Pancreas (tissue), 10 donors: ENCODE results near the gene KCNJ15. TPM values are rescaled to one million over a fixed set of nuclear protein-coding genes. Genes with fewer than 3 reads are reported as not detected.
A peak's percentile ranks its signal among the peaks of the same experiment; 100 is the strongest.

ENCODE experiments used
- ATAC-seq, 4 donors: fragments of 200-7000 bp; cut with Tn5 transposase; one replicate each; pipeline versions ENCODE4 v1.8.0 to v1.9.1; 2020; ENCODE audit warnings: mild to moderate bottlenecking in 4 of 4, moderate library complexity in 4 of 4
- DNase-seq, 6 donors: peaks; one replicate each; pipeline ENCODE4 v3.0.0-alpha.2; 2020
- FAIRE-seq: peaks from 2 replicates; lab custom pipeline; 2012; peaks lifted over from hg19 to GRCh38; lab: Jason Lieb, UNC
- H3K27ac ChIP-seq, 4 donors: fragments of 200-600 bp; sonication (generic); 1 replicate in 3 of 4; 2 replicates in 1 of 4; pipeline versions ENCODE4 v1.5.0 to v1.8.0; 2020
- H3K27me3 ChIP-seq, 4 donors: fragments of 200-600 bp; one replicate each; pipeline ENCODE4 v1.8.0; 2021
- H3K36me3 ChIP-seq, 3 donors: fragments of 200-600 bp; sonication (generic) in 1 of 3; one replicate each; pipeline versions ENCODE4 v1.5.0 to v1.8.0; 2020 to 2021
- H3K4me1 ChIP-seq, 3 donors: fragments of 200-600 bp; one replicate each; pipeline ENCODE4 v1.8.0; 2021
- H3K4me3 ChIP-seq, 4 donors: fragments of 200-600 bp; sonication (generic) in 2 of 4; one replicate each; pipeline versions ENCODE4 v1.5.0 to v1.8.0; 2020 to 2021
- H3K9me3 ChIP-seq, 4 donors: fragments of 200-600 bp; one replicate each; pipeline ENCODE4 v1.8.0; 2021
- CTCF ChIP-seq, 4 donors: fragments of 200-600 bp; sonication (generic) in 3 of 4; IDR thresholded peaks; one replicate each; pipeline versions ENCODE4 v1.5.0 to v1.8.0; 2021; ENCODE audit warnings: antibody characterized with exemption in 4 of 4
- WGBS, 2 donors: extraction: QIAGEN DNeasy Blood & Tissue Kit; methylation state at CpG; one replicate each; pipeline ENCODE4 v1.1.7; 2013; 5-methylcytosine and 5-hydroxymethylcytosine counted together
- intact Hi-C, 3 donors: fragments of 100-400 bp; cut with DNase I; formaldehyde crosslinking; loops; one replicate each; pipeline versions ENCODE4 v1.11.1 to v1.14.2; 2022
- polyA plus RNA-seq, 2 donors: library from polyadenylated mRNA; stranded (reverse); fragments of 200-250 nt; gene quantifications; one replicate each; pipeline ENCODE4 v1.2.3, GENCODE V29; 2013
- total RNA-seq, 6 donors: library from RNA; stranded (reverse); fragmentation: NEBNext Ultra II Directional in 4 of 6; extraction: Animal tissue kit (Norgen Biotek cat#: 25700) in 4 of 6; gene quantifications; one replicate each; pipeline versions ENCODE4 v1.2.1 to v1.2.4, GENCODE V29; 2021 to 2023
- donor health status: healthy with polysubstance abuse.
- donor health status: DM: no; HTN: no; CAD: no; lungs with moderate emphysema.
- donor health status: DM: no; HTN: no; CAD: no.
- donor health status: control.
- donor health status: control.
- donor health status: Bipolar disorder and iron deficiency.
- donor health status: DM: yes; HTN: yes; CAD: no.
- donor health status: DM: no; HTN: no; CAD: no.
- donor health status: DM: no; HTN: no; CAD: no.
- donor health status: DM: yes; HTN: yes; CAD: no.

KCNJ15 gene
- total and polyA plus RNA-seq, 8 donors = 16.9 to 48.7 (median 31.0) TPM

- Histone ChIP-seq H3K9me3 (no peaks in the 10 kb centered on the region), H3K4me3 (no peak overlapping the region), H3K36me3 (no peaks in the 10 kb centered on the region), H3K4me1 (no peaks in the 10 kb centered on the region), H3K27me3 (no peaks in the 10 kb centered on the region), H3K27ac (no peak overlapping the region)
- ATAC-seq = no peak
- intact Hi-C loops = no loop called here
- no peak for TF ChIP-seq CTCF (IDR thresholded peaks at IDR 0.05)
- DNase-seq = no peak
- no peak for FAIRE-seq
- 64 to 72% methylated on average over 2 of the region's 2 CpGs for WGBS, 2 donors
These were observed 73.9 kb downstream of the KCNJ15 start for GRCh38 chr21:38330666-38331065.

- no peak overlapping the region for H3K27ac ChIP-seq
- H3K27me3 ChIP-seq = no peaks in the 10 kb centered on the region
- H3K36me3 ChIP-seq = no peaks in the 10 kb centered on the region
- peak in 1 of 4 donors; percentile 57 for ATAC-seq
- 67 to 71% methylated on average over 8 of the region's 8 CpGs for WGBS, 2 donors
- FAIRE-seq = no peak
- H3K9me3 ChIP-seq = no peaks in the 10 kb centered on the region
- H3K4me3 ChIP-seq = no peak overlapping the region
- TF ChIP-seq CTCF (IDR thresholded peaks at IDR 0.05) = no peak
- no peaks in the 10 kb centered on the region for H3K4me1 ChIP-seq
- DNase-seq = no peak
- intact Hi-C loops = no loop called here
These were observed 76.8 kb downstream of the KCNJ15 start for GRCh38 chr21:38333301-38334272.

GRCh38 chr21:38334866-38335265, 78.1 kb downstream of the KCNJ15 start:
- ATAC-seq (no peak), FAIRE-seq (no peak)
- intact Hi-C loops = no loop called here

GRCh38 chr21:38337793-38338192, 81.0 kb downstream of the KCNJ15 start:
- Histone ChIP-seq H3K36me3 (no peaks in the 10 kb centered on the region), H3K27ac (no peak overlapping the region), H3K27me3 (no peaks in the 10 kb centered on the region), H3K4me3 (no peak overlapping the region), H3K9me3 (no peaks in the 10 kb centered on the region), H3K4me1 (peaks cover 4 to 11% (median 4%) of the 10 kb centered on the region in 3 donors)
- DNase-seq (no peak), ATAC-seq (no peak), FAIRE-seq (no peak)
- WGBS, 2 donors = 91% methylated on average over 5 of the region's 5 CpGs
- intact Hi-C loops = no loop called here
- TF ChIP-seq CTCF (IDR thresholded peaks at IDR 0.05) = no peak

More at GRCh38 chr21:38334866-38335265, 78.1 kb downstream of the KCNJ15 start:
- Histone ChIP-seq H3K4me1 (no peaks in the 10 kb centered on the region), H3K4me3 (no peak overlapping the region), H3K27me3 (no peaks in the 10 kb centered on the region), H3K36me3 (no peaks in the 10 kb centered on the region), H3K27ac (no peak overlapping the region), H3K9me3 (no peaks in the 10 kb centered on the region)
- DNase-seq = no peak
- no peak for TF ChIP-seq CTCF (IDR thresholded peaks at IDR 0.05)
- WGBS, 2 donors = 79 to 80% methylated on average over 8 of the region's 8 CpGs

GRCh38 chr21:38340131-38340530, 83.3 kb downstream of the KCNJ15 start:
- Histone ChIP-seq H3K27me3 (no peaks in the 10 kb centered on the region), H3K4me1 (peaks cover 12 to 26% (median 13%) of the 10 kb centered on the region in 3 donors), H3K36me3 (no peaks in the 10 kb centered on the region), H3K9me3 (no peaks in the 10 kb centered on the region), H3K4me3 (no peak overlapping the region), H3K27ac (no peak overlapping the region)
- no peak for ATAC-seq
- FAIRE-seq = no peak
- intact Hi-C loops = no loop called here
- 78 to 86% methylated on average over 4 of the region's 4 CpGs for WGBS, 2 donors
- no peak for DNase-seq
- no peak for TF ChIP-seq CTCF (IDR thresholded peaks at IDR 0.05)
